Superior temporal gyrus (tissue), 1 donor: ENCODE data around the gene TMEM212.
"Not testable (repeated sequence)": the region's sequence is repeated elsewhere in the genome, so short reads cannot be mapped to it uniquely, and the experiment has no call there.

Experiments
- DNase-seq: peaks from one replicate; pipeline ENCODE4 v3.0.0-alpha.2; 2016; ENCODE audit errors: extremely low spot score

TMEM212 gene

DNA sequence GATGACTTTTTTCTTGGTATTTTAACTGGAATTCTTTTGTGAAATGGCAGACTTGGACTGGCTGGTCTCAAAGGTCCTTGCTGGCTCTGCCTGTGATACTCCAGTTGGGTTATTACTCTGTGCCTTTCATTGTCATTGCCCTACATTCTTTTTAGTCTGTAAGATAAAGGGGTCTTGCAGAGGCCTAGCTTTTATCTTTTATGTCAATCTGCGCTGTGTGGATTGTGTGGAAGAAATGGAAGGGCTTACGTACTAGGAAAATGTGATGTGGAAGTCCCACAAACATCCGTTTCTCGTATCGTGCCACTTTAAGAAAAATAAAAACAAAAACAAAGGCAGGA lies 8.7 kb upstream of the TMEM212 start:
- DNase-seq: no peak

DNA sequence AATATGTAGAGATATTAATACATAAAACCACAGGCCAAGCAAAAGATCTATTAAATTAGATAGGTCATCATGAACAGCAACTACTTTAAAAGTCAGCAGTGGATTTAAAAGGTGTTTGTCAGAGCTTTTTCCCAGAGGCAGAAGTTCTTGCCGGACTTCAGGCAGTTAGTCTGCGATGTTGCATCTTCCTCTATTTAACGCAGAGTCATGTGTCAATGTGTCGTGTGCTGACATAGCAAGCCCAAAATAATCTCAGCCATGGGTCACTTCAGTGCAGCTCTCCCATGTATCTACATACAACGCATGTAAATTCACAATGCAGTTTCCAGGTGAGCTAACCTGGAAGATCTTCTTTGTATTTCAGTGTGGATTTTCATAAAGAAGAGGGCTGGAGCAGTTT lies 8.0 kb upstream of the TMEM212 start:
- DNase-seq: no peak

DNA sequence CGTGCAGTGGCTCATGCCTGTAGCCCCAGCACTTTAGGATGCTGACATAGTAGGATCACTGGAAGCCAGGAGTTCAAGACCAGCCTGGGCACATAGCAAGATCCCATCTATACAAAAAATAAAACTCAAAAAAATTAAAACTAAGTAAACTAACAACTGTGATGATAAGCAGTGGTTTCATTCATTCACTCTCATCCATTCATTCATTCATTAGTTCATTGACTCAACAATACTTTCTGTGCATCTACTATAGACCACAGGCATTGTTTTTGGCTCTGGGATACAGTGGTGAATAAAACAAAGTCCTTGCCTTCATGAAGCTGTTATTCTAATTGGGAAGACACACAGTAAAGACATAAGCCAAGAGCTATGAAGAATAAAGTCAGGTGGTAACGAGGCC lies 7.5 kb upstream of the TMEM212 start:
- no peak for DNase-seq

DNA sequence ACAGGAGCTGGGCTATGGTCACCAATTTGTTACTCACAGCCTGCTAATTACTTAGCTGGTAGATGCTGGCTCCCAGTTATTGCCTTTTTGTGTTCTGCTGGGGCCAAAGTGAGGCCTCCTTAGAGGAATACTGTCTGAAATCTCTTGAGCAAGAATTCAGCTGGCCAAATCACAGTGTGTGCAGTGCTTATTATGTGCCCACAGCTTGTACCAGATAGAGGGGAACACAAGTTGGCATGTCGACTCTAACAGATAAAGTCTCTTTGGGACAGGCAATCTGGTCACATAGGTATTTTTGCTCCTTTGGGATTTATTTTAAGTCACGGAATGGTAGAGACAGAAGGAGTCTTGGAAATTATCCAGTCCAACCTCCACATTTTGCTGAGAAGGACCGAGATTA lies 6.3 kb upstream of the TMEM212 start:
- peak; percentile 46 for DNase-seq

DNA sequence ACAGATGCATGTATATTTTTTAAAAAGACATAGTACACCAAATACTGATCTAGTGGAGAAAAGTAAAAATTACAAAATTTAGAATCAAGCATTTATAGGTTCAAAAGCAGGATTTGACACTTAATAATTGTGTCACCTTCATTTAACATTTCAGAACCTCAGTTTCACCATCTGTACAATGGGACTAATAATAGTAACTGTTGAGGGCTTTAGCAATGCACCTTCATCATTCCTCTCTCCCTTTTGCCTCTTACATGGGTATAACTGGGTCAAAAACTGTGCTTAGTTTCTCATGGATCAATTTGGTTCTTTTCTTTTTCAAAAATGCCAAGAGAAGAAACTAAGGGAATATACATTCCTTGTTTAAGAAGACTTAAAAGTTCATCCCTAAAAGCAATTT lies 5.5 kb upstream of the TMEM212 start:
- no peak for DNase-seq

DNA sequence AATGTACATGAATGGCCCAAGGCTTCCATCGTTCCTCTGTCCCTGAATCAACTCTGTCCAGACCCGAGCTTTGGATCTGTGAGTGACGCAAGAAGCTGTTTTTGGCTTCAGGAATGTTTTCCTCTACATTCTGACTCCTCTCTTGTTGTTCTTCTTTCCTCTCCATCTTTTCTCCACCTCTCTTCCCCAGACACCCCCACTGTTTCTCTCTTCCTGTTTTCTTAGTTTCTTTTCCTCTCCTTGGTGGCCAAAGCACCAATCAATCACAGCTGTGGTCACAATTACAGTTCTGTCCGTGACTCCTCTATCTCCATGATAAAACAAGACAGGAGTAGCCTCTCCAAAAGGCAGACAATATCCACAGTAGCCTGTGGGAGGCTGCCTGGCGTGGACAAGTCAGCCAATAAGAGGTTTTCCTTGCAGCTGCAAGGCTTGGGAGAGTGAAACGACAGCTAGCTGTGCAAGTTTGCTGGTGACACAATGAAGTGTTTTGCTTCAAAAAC lies 4.9 kb upstream of the TMEM212 start:
- DNase-seq: peak; percentile 81

DNA sequence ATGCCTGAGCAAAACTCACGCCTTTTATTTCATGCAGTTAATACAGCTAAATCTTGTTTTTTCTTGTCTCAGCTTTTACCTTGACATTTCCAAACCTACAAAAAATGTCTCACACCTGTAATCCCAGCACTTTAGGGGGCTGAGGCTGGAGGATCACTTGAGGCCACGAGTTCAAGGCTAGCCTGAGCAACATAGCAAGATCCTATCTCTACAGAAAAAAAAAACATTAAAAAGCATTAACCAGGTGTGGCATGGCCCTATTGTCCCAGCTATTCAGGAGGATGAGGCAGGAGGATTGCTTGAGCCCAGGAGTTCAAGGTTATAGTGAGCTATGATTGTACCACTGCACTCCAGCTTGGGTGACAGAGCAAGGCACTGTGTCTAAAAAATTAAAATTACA lies 3.9 kb upstream of the TMEM212 start:
- DNase-seq: no peak

DNA sequence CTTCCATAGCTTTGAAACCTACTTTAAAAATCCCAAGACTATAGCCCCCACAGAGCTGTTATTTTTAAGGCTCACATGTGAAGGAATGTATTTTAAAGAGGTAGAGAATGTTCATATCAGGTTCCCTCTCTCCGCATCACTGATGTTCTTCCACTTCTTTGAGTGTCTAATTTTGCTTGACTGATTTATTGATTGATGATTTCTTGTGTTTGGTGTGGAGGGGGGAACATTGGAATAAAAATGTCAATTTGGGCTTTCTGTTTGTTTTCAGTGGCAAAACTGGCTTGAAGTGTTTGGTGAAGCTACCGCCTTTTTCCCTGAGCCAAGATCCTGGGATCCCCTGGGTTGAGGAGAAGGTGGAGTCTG lies 2.7 kb upstream of the TMEM212 start:
- DNase-seq: no peak

DNA sequence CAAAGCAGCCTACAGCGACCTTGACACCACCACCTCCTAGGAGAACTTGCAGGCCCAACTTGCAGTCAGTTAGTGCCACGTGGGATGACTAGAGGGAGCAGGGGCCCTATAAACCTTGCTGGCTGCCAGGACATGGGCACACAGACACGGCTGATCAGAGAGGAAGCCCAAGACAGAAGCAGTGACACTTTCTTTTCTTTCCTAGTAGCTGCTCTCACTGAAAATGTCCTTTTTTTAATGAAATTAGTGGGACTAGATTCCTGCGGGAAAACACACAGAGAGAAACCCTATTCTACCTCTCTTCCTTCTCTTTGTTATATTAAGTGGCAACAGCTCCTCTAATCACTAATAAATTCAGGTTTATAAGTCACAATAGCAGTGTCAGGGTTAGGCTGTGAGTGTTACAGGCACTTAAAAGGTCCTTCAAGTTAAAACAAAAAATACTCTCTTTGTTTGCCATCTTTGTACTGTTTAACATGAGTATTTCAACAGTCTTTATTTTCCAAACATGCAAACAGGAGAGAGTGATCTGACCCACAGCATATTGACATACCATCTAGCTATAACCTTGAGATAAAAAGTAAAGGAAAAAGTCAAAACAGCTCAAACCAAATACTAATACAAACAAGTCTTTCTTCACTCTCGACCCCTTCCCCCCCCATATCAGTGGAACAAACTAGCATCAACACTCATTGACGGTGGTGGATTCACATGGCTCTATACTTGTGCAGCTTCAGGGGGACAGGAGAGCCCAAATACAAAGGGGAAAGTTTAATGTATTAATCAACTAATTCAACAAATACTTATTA lies 2.1 kb upstream of the TMEM212 start:
- DNase-seq: no peak

DNA sequence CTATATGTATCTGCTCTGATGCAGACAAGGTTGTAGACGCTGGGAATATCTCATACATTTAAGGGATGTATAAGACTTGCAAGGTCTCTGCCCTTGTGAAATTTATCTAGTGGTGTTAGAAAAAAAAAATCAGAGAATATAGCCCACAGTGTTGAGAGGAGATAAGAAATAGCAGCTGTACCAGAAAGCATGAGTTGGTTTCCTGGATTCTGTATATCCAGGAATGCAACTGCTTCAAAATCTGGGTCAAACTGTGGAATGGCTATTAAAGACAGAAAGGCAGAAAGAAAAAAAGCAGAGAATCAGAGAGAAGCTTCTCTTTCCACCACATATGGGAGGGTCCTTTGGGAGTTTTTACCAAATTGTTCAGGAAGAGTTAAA lies 1.5 kb upstream of the TMEM212 start:
- DNase-seq: no peak

DNA sequence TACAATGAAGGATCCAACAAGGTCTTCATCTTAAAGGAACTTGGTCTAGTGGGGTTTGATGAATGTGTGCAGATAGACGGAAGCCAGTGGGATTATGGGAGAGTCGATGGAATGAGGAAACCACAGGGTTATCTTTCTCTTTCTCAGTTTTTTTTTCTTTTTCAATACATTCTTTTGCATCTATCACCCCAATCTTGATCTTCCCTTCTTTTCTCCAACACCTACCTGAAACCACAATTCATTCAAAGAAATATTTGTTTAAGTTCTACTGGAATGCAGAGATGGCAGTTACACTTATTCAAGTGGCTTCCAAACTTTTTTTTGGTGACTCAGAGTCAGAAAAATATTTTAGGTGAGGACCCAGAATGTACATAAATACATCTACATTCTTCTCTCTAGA lies 1.7 kb downstream of the TMEM212 start:
- no peak for DNase-seq

DNA sequence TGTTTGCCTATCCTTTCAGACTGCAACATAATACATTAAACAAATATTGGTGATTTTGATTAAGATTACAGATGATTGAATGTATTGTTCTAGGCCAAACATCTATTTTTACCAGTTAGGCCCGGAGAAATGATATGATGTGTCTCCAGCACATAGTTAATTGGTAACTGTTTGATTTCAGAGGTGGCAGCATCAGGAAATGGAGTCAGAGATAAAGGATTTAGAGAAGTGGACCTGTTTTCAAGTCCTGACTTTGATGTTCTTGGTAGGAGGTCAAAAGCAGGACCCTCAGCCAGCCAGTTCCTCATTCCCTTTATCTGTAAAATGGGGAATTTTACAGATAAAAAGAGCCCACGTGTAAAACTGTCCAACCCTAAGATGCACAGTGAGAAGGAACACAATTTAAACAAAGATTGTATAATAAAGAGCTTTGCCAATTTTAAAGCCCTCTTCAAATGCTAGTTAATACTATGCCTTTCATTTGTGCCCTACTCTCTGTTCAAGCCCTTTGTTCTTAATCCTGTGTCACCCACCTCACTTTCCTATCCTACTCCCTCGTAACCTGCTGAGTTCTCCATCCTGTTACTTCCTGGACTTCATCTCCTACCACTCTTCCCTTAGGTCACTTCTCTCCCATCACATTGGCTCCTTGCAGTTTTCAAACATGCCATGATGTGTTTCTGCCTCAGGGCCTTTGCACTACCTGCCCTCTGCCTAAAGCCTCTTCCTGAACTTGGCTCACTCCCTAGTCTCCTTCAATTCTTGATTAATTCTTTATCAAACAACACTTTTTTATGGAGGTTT lies 2.5 kb downstream of the TMEM212 start:
- DNase-seq: no peak

DNA sequence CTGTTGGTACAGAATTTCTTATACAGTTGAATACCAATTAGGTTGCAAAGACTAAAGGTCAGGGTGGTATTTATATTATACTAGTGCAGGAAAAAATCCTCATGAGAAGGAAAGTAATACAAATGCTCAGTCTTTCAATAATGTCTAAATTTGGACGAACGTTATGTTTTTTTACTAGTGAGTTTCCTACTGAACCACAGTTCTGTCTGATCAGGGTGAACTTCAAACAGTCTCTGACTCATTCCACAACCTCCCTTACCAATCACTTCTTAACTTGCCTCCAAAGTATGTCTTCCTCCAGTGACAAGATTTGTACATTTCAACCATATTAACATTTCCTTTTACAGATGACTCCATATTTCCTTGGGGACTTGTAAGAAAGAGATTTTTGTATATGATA lies 3.4 kb downstream of the TMEM212 start:
- DNase-seq: no peak

DNA sequence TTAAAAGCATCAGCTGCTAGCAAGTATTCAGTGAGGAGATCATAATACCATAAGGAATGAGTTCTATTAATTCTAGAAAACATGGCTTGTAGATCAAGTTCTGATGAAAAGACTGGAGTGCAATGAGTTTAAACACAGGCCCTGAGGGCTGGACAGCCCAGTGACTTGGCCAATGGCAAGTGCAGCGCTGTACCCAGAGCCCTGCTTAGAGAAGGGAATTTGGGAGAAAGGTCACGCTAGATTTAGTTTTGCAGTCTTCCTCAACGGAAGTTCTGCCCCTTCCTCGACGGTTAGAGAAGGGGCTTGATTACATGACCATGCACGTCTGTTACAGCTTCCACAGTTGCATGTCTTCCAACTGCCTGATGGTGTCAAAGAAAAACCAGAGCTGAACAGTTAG lies 4.0 kb downstream of the TMEM212 start:
- DNase-seq: no peak

DNA sequence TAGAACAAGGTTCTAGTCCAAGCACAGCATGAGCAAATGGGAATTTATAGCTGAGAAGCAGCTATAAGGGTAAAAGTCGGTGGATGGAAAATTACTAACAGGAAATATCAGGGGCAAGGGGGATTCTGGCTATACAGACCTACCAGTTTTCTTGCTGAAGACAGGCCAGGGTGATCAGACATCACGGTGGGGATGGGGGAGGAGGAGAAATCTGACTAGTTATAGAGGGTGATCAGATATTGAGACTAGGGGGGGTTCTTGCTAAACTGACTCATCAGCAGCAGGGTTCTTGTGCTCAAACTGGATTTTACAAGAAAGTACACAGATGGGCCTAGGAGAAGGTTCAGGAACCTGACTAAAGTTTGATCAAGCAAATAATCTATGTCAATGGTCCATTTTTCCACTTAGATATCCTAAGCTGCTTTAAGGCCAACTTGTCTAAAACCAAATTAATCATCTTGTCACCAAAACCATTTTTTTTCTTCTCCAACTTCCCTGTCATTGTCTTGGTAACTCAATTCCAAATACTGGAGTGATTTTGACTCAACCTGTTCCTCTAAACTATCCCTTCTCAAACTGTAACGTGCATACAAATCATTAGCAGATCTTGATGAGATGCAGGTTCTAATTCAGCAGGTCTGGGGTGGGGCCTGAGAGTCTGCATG lies 4.6 kb downstream of the TMEM212 start:
- DNase-seq: no peak

DNA sequence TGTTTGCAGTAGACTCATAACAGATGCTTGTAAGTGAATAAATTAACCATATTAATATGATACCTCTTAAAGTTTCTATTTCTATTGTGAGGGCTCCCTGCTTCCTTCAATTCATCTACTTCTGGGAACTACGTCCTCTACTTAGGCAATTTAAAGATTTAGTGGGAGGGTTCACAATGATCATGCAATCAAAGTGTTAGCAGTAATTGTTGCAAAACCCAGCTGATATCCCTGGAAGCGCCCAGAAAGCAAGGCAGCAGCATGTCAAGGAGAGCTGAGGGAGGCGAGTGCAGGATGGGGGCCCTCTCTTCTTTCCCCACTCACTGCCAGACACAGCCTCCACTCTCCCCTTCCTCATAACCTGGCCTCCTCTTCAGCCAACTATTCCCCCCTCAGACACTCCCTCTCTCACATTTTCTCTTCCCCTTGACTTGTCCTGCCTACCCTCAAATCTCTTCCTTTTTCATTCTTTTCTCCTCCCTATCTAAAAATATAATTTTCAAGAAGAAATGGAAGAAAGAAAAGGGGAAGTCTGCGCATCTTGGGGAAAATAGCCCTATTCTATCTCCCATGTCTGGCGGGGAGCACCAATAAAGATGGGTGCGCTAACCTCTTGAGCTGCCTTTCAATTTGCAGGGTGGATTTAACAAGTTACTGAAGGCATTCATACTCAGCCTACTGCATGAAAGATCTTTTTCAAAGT lies 6.6 kb downstream of the TMEM212 start:
- no peak for DNase-seq

DNA sequence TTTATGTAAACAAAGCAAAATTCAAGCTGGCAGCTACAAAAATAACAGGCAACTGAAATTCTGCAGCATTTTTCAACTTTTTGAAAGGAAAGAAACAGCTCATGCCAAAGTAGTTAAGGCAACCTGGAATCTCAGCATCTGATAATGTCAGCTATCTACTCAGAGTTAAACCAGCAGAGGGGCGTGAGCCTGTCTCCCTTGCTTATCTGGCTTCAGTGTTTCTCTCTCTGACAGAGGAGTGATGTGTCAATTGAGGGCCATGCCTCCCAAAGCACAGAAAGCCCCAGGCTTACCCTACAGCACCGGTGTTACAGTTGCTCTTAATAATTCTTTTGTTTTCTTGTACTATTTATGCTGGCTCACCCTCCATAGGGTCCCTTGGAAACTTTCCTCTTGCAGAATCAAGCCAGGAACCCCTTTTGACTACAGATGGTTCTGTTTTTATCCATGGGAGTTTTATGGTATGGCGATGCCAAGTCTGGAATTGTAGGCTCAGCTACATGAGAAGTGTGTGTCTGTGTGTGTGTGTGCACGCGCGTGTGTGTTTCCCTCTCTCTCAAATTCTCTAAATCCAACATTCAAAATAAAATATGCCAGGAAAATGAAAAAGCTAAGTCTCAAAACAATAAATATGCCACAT lies 7.3 kb downstream of the TMEM212 start:
- no peak for DNase-seq

DNA sequence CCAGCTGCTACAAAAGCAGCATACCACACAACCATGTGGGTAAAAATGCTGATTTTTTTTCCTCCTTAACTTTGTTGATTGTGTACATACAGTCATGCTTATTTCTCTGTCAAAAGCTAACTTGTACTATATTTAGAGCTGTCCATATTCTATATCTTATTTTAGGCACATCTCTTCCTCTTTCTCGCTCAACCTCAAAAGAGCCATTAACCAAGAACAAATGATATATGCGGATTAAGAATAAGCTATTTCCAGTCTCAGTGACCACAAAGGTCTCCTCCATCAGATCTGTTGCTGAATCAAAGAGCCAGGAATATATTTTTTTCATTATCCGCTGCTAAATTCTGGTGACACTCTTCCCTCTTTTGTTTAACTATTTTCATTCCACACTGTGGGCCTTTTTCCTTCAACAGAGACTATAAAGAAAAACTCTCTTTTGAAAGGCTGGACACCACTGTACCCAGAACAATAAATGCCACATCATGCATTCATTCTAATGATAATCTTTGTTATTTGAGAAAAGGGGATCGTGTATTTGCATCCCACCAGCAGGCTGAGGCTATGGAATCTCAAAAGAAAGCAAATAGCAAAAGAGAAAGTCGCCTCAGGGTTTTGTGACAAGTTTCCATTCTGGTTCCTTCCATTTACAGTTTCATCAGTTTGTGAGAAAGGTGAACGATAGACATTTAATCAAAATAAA lies 8.0 kb downstream of the TMEM212 start:
- no peak for DNase-seq

DNA sequence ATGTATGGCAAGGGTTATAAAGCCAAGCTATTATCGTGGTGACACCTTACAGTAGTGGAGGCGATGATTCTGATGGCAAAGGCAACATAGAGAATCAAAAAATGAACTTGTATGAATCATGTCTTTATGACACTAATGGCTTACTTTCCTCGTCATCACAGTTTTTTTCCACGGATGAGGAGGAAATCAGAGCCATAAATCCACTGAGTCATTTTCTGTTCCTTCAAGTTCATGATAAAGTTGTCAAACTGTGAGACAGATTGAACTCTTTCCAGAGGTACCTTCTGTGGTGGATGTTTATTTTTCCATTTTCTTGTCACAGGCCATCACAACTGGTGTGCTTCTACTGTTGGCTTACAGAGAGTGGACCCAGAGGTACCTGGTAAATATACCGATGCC lies 8.5 kb downstream of the TMEM212 start:
- no peak for DNase-seq

DNA sequence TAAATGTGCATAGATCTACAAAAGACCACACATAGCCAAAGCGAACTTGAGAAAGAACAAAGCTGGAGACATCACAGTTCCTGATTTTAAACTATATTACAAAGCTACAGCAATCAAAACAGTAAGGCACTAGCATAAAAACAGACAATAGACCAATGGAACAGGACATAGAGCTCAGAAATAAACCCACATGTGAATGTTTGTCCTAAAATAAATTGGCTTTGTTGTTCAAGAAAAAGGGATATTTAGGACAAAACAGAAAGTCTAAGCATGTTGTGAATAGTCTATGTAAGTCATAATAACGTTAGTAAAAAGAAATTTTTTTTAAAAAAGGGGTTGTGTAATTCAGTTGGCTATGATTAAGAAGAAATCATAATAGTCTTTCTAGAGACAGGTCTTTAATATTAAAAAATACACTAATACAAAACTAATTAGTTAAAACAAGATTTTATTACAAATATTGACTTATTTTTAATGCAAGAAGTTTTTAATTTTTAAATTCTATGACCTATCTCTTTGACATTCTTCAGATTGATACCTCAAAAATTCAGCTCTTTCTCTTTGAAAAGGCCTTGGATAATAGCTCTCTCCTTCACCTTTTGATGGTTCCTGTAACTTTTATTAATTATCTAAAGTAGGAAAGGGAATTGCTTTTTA lies 11.6 kb downstream of the TMEM212 start:
- no peak for DNase-seq

DNA sequence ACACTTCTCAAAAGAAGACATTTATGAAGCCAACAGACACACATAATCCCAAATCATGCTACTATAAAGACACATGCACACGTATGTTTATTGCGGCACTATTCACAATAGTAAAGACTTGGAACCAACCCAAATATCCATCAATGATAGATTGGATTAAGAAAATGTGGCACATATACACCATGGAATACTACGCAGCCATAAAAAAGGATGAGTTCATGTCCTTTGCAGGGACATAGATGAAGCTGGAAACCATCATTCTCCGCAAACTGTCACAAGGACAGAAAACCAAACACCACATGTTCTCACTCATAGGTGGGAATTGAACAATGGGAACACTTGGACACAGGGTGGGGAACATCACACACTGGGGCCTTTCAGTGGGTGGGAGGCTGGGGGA lies 15.6 kb downstream of the TMEM212 start:
- not testable (repeated sequence) for DNase-seq
